ENCODE results near the gene TSPOAP1. TPM values are rescaled to one million over a fixed set of nuclear protein-coding genes. Genes with fewer than 3 reads are reported as not detected.

TSPOAP1 gene
- total RNA-seq, 3 donors from 2014 or later, result 5.3 to 27.7 (median 8.3) TPM

DNA sequence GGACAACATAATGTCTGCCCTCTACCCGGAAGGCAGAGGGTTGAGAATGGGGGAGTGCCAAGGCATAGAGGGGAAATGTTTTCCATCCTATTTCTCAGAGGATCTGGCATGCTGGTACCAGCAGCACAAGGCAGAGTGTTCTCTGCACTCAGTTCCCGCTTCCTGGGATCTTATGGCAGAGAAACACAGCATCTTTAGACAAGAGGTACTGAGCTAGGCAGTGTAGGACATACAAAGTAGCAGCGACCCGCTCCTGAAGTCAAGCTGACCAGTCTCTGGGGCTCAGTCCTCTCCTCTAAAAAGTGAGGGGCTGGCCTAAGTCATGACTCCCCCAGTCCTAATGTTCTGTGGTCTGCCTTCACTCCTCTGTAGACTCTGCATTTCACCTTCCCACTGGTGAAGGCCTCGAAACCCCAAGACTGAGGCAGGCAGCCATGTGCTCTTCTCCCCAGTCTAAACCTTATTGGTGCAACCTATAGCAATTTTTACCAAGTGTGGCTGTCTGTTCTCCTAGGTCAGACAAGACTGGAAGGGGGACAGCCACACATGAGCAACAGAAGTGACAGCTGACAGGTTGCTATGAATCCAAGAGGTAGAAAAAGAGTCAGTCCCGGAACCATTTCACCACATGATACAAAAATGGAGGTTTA, 11.3 kb upstream of the TSPOAP1 start:
- TF ChIP-seq, protein P1, sequence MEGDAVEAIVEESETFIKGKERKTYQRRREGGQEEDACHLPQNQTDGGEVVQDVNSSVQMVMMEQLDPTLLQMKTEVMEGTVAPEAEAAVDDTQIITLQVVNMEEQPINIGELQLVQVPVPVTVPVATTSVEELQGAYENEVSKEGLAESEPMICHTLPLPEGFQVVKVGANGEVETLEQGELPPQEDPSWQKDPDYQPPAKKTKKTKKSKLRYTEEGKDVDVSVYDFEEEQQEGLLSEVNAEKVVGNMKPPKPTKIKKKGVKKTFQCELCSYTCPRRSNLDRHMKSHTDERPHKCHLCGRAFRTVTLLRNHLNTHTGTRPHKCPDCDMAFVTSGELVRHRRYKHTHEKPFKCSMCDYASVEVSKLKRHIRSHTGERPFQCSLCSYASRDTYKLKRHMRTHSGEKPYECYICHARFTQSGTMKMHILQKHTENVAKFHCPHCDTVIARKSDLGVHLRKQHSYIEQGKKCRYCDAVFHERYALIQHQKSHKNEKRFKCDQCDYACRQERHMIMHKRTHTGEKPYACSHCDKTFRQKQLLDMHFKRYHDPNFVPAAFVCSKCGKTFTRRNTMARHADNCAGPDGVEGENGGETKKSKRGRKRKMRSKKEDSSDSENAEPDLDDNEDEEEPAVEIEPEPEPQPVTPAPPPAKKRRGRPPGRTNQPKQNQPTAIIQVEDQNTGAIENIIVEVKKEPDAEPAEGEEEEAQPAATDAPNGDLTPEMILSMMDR (IDR thresholded peaks at IDR 0.05), result no peak
- no peak for DNase-seq
- intact Hi-C loops (cut with DNase I, micrococcal nuclease), result no loop called here
- H3K4me3 ChIP-seq, result no peak overlapping the region
- no peaks in the 10 kb centered on the region for H3K9me3 ChIP-seq
- no peaks in the 10 kb centered on the region for H3K36me3 ChIP-seq (ENCODE audit: low read depth)
- peaks cover 12% of the 10 kb centered on the region for H3K4me1 ChIP-seq (ENCODE audit: low read depth)
- no peak for ATAC-seq

DNA sequence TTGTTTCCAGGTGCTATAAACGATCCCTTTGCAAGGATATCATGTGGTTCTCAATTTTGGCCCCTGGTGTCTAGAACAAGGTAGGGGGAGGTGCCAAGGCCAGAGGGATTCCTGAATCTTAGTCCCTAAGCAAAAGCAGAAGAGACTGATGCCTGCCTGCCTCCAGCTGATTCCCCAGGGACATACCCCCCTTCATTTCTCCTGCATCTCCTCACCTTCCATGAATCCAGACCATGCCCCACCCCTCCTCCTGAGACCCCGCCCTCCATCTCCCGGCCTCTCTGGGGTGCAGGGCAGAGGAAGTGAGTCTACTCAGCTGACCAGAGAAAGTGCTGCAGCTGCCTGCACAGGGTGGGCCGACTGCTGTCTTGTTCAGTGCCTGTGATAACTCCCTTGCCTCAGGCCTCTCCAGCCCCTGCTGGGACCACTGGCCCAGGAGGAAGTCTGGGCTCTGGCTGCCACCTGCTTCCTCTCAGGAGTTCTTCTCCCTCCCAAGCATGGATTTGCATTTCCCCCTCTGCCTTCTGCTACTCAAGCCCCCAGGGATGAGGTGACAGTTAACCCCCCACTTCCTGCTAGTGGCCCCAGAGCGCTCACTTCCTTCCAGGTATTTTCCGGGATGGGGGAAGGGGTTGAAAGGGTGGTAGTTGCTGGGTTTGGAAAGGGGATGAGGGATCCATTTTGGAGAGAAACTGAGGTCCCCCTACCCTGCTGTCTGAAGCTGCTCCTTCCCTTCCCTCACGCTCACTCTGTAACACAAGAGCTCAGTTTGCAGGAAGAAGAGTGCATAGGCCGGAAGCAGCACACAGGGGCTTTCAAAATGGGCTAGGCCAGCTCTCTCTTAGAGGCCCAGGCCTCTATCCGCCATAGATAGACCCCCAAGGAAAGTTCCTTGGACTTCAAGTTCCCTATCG, 10.5 kb upstream of the TSPOAP1 start:
- intact Hi-C loops (cut with DNase I, micrococcal nuclease), result no loop called here
- H3K4me1 ChIP-seq (ENCODE audit: low read depth), result peaks cover 12% of the 10 kb centered on the region
- no peaks in the 10 kb centered on the region for H3K9me3 ChIP-seq
- ATAC-seq (peak; percentile 50), DNase-seq (peak; percentile 63 to 86 (median 77))
- H3K36me3 ChIP-seq (ENCODE audit: low read depth), result no peaks in the 10 kb centered on the region
- TF ChIP-seq, protein P1 (IDR thresholded peaks at IDR 0.05), result no peak
- H3K4me3 ChIP-seq, result no peak overlapping the region

DNA sequence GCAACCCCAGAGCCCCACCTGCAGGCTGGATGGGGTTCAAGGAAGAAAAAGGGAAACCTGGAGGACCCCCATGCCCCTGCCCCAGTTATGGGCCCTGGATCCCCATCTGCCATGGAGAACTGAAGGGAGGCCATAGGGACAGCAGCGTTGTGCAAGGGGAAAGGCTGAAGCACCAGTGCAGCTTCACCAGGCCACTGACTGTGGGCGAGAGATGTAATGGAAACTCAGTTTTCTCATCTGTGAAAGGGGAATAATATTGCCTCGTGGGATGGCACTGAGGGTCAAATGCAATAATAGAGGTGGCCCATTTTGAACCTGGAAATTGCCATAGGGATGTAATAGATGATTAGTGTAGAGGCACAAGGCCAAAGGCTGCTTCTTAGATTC, 9.9 kb upstream of the TSPOAP1 start:
- intact Hi-C loops (cut with DNase I, micrococcal nuclease), result no loop called here
- ATAC-seq (no peak), DNase-seq (no peak)
- Histone ChIP-seq H3K4me3 (no peak overlapping the region), H3K9me3 (no peaks in the 10 kb centered on the region), H3K4me1 (ENCODE audit: low read depth) (peaks cover 12% of the 10 kb centered on the region), H3K36me3 (ENCODE audit: low read depth) (no peaks in the 10 kb centered on the region)
- TF ChIP-seq, protein P1 (IDR thresholded peaks at IDR 0.05), result no peak

DNA sequence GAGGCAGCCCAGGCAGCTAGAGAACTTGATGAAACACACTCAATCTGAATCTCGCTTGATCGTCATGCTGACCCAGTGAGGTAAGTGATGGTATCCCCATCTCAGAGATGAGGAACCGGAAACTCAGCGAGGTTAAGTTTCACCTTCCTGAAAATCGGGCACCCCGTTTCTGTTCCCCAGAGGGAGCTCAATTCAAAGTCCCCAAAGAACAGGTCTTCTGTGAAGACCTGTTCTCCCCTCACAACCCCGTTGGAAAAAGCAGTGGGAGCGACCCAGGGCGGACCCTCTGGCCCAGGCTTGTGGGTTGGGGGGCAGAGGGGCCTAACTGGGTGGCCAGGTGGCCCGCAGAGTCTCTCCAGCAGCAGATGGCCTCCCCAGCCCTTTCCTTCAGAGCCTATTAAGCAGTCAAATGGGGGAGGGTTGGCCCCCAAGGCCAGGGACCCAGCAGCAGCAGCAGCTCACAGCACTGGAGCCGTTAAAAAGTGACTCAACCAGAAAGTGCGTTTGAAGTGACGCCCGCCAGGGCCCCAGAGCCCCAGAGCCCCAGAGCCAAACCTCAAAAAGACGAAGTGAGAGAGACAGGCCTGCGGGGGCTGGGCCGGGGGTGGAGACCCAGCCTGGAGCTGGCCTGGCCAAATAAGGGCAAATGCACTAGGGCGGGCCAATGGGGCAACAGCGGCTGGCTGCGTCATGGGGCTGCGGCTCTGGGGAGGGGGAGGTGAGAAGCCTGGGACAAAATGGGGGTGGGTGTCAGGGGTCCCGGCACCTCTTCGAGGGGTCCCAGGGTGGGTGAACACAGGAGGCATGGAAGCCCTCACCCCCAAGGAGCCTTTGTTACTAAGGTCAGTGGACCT, 9.2 kb upstream of the TSPOAP1 start:
- DNase-seq, result peak; percentile 74 to 94 (median 82)
- Histone ChIP-seq H3K36me3 (ENCODE audit: low read depth) (no peaks in the 10 kb centered on the region), H3K9me3 (no peaks in the 10 kb centered on the region), H3K4me1 (ENCODE audit: low read depth) (peaks cover 12% of the 10 kb centered on the region), H3K4me3 (no peak overlapping the region)
- peak; percentile 75 for ATAC-seq
- intact Hi-C loops (cut with DNase I, micrococcal nuclease), result no loop called here
- TF ChIP-seq, protein P1 (IDR thresholded peaks at IDR 0.05), result no peak

DNA sequence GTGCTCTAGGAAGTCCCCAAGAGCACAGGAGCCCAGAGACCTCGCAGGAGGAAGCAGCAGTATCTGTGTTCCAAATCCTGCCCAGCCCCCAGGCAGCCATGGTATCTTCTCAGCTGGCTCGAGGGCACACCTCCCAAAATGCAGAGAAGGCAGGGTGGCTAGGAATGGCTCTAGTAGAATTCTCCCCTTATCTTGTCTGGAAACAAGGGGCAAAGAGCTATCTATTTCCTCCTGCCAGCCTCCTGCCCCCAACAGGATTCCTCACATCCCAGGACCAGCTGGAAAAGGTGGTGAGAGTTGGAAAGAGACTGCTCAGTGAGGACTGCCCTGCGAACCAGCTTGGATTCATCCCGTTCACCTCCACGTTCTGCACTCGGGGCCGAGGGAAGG, 8.6 kb upstream of the TSPOAP1 start:
- peak; percentile 8 for ATAC-seq
- intact Hi-C loops (cut with DNase I, micrococcal nuclease), result no loop called here
- H3K9me3 ChIP-seq, result no peaks in the 10 kb centered on the region
- peaks cover 12% of the 10 kb centered on the region for H3K4me1 ChIP-seq (ENCODE audit: low read depth)
- TF ChIP-seq, protein P1 (IDR thresholded peaks at IDR 0.05), result no peak
- H3K36me3 ChIP-seq (ENCODE audit: low read depth), result no peaks in the 10 kb centered on the region
- H3K4me3 ChIP-seq, result no peak overlapping the region
- peak in 2 of 3 donors; percentile 50 to 72 for DNase-seq

Data from mucosa of descending colon (tissue), 3 donors.